Hepatocyte (in vitro differentiated cells): ENCODE measurements around the gene P4HB. TPM values are rescaled to one million over a fixed set of nuclear protein-coding genes. Genes with fewer than 3 reads are reported as not detected.

ENCODE experiments used
- DNase-seq: peaks from one replicate; pipeline ENCODE4 v3.0.0-alpha.2; 2016; ENCODE audit warnings: low spot score
- H2AFZ ChIP-seq: fragments of 200-600 bp; sonication (generic); 2 replicates; pipeline ENCODE4 v1.6.0; 2016; ENCODE audit warnings: antibody characterized with exemption, mild to moderate bottlenecking
- H3K27ac ChIP-seq: fragments of 200-600 bp; sonication (generic); 2 replicates; pipeline ENCODE4 v1.5.1; 2016; ENCODE audit warnings: mild to moderate bottlenecking
- H3K27me3 ChIP-seq: fragments of 200-600 bp; sonication (generic); 2 replicates; pipeline ENCODE4 v1.6.1; 2016
- H3K36me3 ChIP-seq: fragments of 200-600 bp; sonication (generic); replicated peaks from 2 replicates; pipeline ENCODE4 v1.5.1; 2016; ENCODE audit warnings: low read depth; ENCODE audit not compliant: insufficient read depth
- H3K4me1 ChIP-seq: fragments of 200-600 bp; sonication (generic); 2 replicates; pipeline ENCODE4 v1.5.1; 2016; ENCODE audit warnings: mild to moderate bottlenecking, moderate library complexity; ENCODE audit not compliant: insufficient read depth
- H3K4me2 ChIP-seq: fragments of 200-600 bp; sonication (generic); 2 replicates; pipeline ENCODE4 v1.6.0; 2016
- H3K4me3 ChIP-seq: fragments of 200-600 bp; sonication (generic); 2 replicates; pipeline ENCODE4 v1.5.1; 2016; ENCODE audit warnings: mild to moderate bottlenecking
- H3K79me2 ChIP-seq: fragments of 200-600 bp; sonication (generic); 2 replicates; pipeline ENCODE4 v1.6.0; 2017; ENCODE audit warnings: mild to moderate bottlenecking
- H3K9me2 ChIP-seq: fragments of 200-600 bp; sonication (generic); replicated peaks from 2 replicates; pipeline ENCODE4 v1.6.0; 2017; ENCODE audit warnings: mild to moderate bottlenecking; ENCODE audit not compliant: insufficient read depth
- H3K9me3 ChIP-seq: fragments of 200-600 bp; sonication (generic); 2 replicates; pipeline ENCODE4 v1.5.1; 2016; ENCODE audit warnings: low read depth, mild to moderate bottlenecking
- H4K20me1 ChIP-seq: fragments of 200-600 bp; sonication (generic); 2 replicates; pipeline ENCODE4 v1.6.0; 2016; ENCODE audit warnings: mild to moderate bottlenecking; ENCODE audit not compliant: insufficient read depth, poor library complexity, severe bottlenecking
- EZH2 ChIP-seq: fragments of 200-600 bp; sonication (generic); IDR thresholded peaks from 2 replicates; pipeline ENCODE4 v1.6.1; 2016; ENCODE audit warnings: antibody characterized with exemption, mild to moderate bottlenecking, borderline replicate concordance
- EZH2phosphoT487 ChIP-seq: fragments of 200-600 bp; sonication (generic); IDR thresholded peaks from one replicate; pipeline ENCODE4 v1.6.1; 2018; ENCODE audit warnings: antibody characterized with exemption, mild to moderate bottlenecking, low read depth, moderate library complexity; ENCODE audit not compliant: unreplicated experiment, severe bottlenecking
- WGBS: methylation state at CpG from one replicate; pipeline ENCODE4 v1.1.6; 2016; ENCODE audit warnings: low lambda C conversion rate; ENCODE audit errors: missing lambda C conversion rate; 5-methylcytosine and 5-hydroxymethylcytosine counted together
- polyA plus RNA-seq: library from polyadenylated mRNA; unstranded; fragments of >200 nt; fragmentation: Nextera tagmentation; extraction: Ambion mirVana; gene quantifications from 2 replicates; pipeline ENCODE4 v1.2.1, GENCODE V29; 2016
- total RNA-seq: library from RNA; depleted of rRNA; stranded (reverse); fragments of >200 nt; gene quantifications from 2 replicates; pipeline ENCODE4 v1.2.3, GENCODE V29; 2014
- TF ChIP-seq, protein P1 (sequence below): fragments of 200-600 bp; sonication (generic); IDR thresholded peaks from 2 replicates; pipeline ENCODE4 v1.5.1; 2016; ENCODE audit warnings: antibody characterized with exemption, mild to moderate bottlenecking; ENCODE audit not compliant: poor library complexity

Gene P4HB
- total and polyA plus RNA-seq, 2 experiments from 2014 or later, result 1,240 to 1,316 TPM

DNA sequence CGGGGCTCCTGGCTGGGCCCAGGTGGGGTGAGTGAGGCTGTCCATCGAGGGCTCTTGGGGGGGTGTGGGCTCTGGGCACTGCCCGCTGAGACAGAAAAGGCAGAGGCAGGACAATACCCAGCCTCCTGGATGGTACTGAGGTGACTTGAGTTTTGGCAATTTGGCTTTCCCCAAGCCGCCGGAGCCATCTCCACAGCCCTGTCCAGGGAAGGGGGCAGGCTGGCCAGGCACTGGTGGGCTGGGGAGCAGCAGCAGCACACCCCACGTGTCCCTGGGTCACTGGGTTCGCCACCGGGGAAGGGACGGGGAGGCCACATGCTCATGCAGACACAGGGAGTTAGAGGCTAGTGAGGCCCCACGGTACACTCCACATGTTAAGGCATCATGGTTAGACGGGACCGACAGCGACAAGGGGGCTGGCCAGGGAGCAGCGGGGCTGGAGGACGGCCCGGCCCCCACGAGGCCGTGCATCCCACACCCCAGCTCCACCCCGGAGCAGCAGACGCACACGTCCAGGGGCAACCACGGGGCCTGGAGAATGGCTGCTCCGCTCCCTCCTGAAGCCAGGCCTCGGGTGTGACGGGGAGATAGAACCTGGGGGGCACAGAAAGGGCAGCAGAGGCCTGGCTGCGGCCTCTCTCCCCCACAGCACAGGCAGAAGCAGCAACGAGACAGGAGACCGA lies 7.8 kb upstream of the P4HB start:
- H3K27ac ChIP-seq, result peak overlapping the region; percentile 99
- no peak for TF ChIP-seq EZH2phosphoT487
- TF ChIP-seq, protein P1, sequence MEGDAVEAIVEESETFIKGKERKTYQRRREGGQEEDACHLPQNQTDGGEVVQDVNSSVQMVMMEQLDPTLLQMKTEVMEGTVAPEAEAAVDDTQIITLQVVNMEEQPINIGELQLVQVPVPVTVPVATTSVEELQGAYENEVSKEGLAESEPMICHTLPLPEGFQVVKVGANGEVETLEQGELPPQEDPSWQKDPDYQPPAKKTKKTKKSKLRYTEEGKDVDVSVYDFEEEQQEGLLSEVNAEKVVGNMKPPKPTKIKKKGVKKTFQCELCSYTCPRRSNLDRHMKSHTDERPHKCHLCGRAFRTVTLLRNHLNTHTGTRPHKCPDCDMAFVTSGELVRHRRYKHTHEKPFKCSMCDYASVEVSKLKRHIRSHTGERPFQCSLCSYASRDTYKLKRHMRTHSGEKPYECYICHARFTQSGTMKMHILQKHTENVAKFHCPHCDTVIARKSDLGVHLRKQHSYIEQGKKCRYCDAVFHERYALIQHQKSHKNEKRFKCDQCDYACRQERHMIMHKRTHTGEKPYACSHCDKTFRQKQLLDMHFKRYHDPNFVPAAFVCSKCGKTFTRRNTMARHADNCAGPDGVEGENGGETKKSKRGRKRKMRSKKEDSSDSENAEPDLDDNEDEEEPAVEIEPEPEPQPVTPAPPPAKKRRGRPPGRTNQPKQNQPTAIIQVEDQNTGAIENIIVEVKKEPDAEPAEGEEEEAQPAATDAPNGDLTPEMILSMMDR, result no peak
- no peak for TF ChIP-seq EZH2
- H3K36me3 ChIP-seq, result no peaks in the 10 kb centered on the region
- no peaks in the 10 kb centered on the region for H3K9me3 ChIP-seq
- peaks cover 52% of the 10 kb centered on the region for H3K4me1 ChIP-seq
- H2AFZ ChIP-seq, result no peak overlapping the region
- H4K20me1 ChIP-seq, result peaks cover 28% of the 10 kb centered on the region
- peak overlapping the region; percentile 96 for H3K4me2 ChIP-seq
- no peak overlapping the region for H3K4me3 ChIP-seq
- no peak for DNase-seq
- no peaks in the 10 kb centered on the region for H3K27me3 ChIP-seq
- peaks cover 62% of the 10 kb centered on the region for H3K79me2 ChIP-seq
- WGBS, result 80% methylated on average over 19 of the region's 28 CpGs
- no peaks in the 10 kb centered on the region for H3K9me2 ChIP-seq

DNA sequence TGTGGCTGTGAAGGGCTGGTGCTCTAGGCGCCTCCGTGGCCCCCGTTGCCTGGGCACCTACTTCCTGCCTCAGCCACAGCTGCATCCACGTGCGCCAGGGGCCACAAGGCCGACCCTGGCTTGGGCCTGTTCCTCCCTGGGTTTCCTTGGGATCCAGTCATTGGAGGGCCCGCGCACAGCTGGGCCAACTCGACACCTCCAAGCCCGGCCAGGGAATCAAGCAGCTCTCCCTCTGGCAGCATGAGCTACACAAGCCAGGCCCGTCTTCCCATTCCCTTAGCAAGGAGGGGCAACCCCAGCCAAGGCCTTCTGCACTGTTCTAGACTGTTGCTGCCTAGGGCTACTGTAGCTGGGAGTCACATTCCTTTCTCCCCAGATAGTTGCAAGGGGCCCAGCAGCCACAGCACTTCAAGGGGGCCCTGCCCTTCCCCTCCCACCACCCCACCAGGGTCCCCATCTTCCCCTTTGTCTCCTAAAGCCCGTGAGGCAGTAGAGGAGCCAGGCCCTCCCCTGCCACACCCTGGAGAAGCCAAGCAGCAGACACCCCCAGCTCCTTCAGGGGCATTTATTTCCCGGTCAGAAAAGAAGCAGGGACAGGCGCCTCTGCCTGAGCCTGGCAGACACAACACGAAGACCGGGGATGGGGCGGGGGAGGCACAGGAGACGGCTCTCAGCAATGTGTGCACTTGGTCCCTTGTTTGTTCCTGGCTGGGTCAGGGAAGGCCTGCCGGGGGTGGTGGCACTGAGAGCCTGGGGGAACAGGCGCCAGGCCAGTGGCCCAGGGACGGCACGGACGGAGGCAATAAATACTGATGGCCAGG lies 7.0 kb upstream of the P4HB start:
- Histone ChIP-seq H4K20me1 (peaks cover 28% of the 10 kb centered on the region), H3K4me2 (peak overlapping the region; percentile 96), H3K36me3 (no peaks in the 10 kb centered on the region), H3K4me1 (peaks cover 56% of the 10 kb centered on the region), H3K9me2 (no peaks in the 10 kb centered on the region), H3K4me3 (no peak overlapping the region), H3K9me3 (no peaks in the 10 kb centered on the region), H3K79me2 (peaks cover 62% of the 10 kb centered on the region), H2AFZ (no peak overlapping the region), H3K27ac (peak overlapping the region; percentile 99), H3K27me3 (no peaks in the 10 kb centered on the region)
- DNase-seq, result peak; percentile 69
- no peak for TF ChIP-seq EZH2phosphoT487
- no peak for TF ChIP-seq EZH2
- TF ChIP-seq, protein P1, result no peak
- 58% methylated on average over 23 of the region's 23 CpGs for WGBS

DNA sequence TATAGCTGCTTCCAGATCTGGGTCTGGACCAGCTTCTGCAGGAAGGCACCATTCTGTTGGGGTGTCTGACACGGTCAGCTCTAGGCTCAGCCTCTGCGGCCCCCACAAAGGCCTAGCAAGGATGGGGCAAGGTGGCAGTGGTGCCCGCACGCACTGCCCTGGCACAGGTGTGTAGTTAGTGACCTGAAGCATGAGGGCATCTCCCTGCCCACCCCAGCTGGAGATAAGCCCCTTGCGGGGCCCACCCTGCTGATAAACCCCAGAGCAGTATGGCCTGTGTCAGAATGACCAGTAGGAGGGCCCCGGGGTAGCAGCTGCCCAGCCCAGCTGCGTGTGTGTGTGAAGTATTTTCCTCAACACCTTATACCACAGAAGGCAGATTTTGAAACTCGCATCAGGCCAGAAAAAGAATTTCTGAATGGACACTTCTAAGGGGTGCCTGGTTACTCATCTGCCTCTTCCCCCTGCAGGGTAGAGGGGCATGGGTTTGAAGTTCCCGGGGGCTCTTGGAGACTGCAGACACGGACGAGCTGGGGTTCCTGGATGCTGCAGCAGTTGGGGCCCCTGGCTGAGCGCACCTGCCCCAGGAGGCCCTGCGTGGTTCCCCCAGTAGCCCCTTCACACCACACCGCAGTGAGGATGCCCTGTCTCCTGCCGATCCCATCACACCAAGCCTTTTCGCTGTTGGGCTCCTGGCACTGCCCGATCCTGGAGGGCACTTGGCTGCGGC lies 6.3 kb upstream of the P4HB start:
- Histone ChIP-seq H3K9me2 (no peaks in the 10 kb centered on the region), H3K27ac (peak overlapping the region; percentile 99), H2AFZ (no peak overlapping the region), H3K36me3 (no peaks in the 10 kb centered on the region), H3K79me2 (peaks cover 62% of the 10 kb centered on the region), H4K20me1 (peaks cover 28% of the 10 kb centered on the region), H3K9me3 (no peaks in the 10 kb centered on the region), H3K4me1 (peaks cover 56% of the 10 kb centered on the region), H3K4me2 (peak overlapping the region; percentile 96), H3K4me3 (no peak overlapping the region), H3K27me3 (no peaks in the 10 kb centered on the region)
- DNase-seq, result no peak
- TF ChIP-seq EZH2 (no peak), EZH2phosphoT487 (no peak)
- TF ChIP-seq, protein P1, result no peak
- WGBS, result 90% methylated on average over 18 of the region's 18 CpGs
